Measurements from ENCODE around the gene FIGLA.
"Not testable (repeated sequence)": the region's sequence is repeated elsewhere in the genome, so short reads cannot be mapped to it uniquely, and the experiment has no call there.

FIGLA gene

GRCh38 chr2:70747284-70747683, 43.2 kb downstream of the FIGLA start:
- DNase-seq (ENCODE audit: extremely low read depth in 1 of 2, low read depth in 1 of 2) = no peak

- DNase-seq (ENCODE audit: extremely low read depth in 1 of 2, low read depth in 1 of 2) = no peak
These were observed 44.1 kb downstream of the FIGLA start for GRCh38 chr2:70746094-70746974.

GRCh38 chr2:70745276-70745825, 45.1 kb downstream of the FIGLA start:
- DNase-seq (ENCODE audit: extremely low read depth in 1 of 2, low read depth in 1 of 2) = no peak

- no peak for DNase-seq (ENCODE audit: extremely low read depth in 1 of 2, low read depth in 1 of 2)
These were observed 46.0 kb downstream of the FIGLA start for GRCh38 chr2:70744397-70744796.

- DNase-seq (ENCODE audit: extremely low read depth in 1 of 2, low read depth in 1 of 2) = no peak
These were observed 46.8 kb downstream of the FIGLA start for GRCh38 chr2:70743677-70744076.

GRCh38 chr2:70743068-70743467, 47.4 kb downstream of the FIGLA start:
- no peak for DNase-seq (ENCODE audit: extremely low read depth in 1 of 2, low read depth in 1 of 2)

GRCh38 chr2:70739492-70739891, 51.0 kb downstream of the FIGLA start:
- not testable (repeated sequence) for DNase-seq (ENCODE audit: extremely low read depth in 1 of 2, low read depth in 1 of 2)

GRCh38 chr2:70738159-70738558, 52.3 kb downstream of the FIGLA start:
- DNase-seq (ENCODE audit: extremely low read depth in 1 of 2, low read depth in 1 of 2) = no peak

- DNase-seq (ENCODE audit: extremely low read depth in 1 of 2, low read depth in 1 of 2) = no peak
These were observed 55.4 kb downstream of the FIGLA start for GRCh38 chr2:70735071-70735470.

- no peak for DNase-seq (ENCODE audit: extremely low read depth in 1 of 2, low read depth in 1 of 2)
These were observed 56.7 kb downstream of the FIGLA start for GRCh38 chr2:70733646-70734180.

- no peak for DNase-seq (ENCODE audit: extremely low read depth in 1 of 2, low read depth in 1 of 2)
These were observed 57.4 kb downstream of the FIGLA start for GRCh38 chr2:70732766-70733645.

GRCh38 chr2:70730730-70731129, 59.7 kb downstream of the FIGLA start:
- DNase-seq (ENCODE audit: extremely low read depth in 1 of 2, low read depth in 1 of 2) = no peak

GRCh38 chr2:70729647-70730046, 60.8 kb downstream of the FIGLA start:
- no peak for DNase-seq (ENCODE audit: extremely low read depth in 1 of 2, low read depth in 1 of 2)

GRCh38 chr2:70728128-70728527, 62.3 kb downstream of the FIGLA start:
- DNase-seq (ENCODE audit: extremely low read depth in 1 of 2, low read depth in 1 of 2) = no peak
